Gastrocnemius medialis (tissue), 4 donors: ENCODE measurements around the gene POMT2. TPM values are rescaled to one million over a fixed set of nuclear protein-coding genes. Genes with fewer than 3 reads are reported as not detected.

ENCODE experiments used
- ATAC-seq, 2 donors: fragments of 150-250 bp; one replicate each; pipeline ENCODE4 v1.9.1; 2016
- DNase-seq, 2 donors: peaks; one replicate each; pipeline ENCODE4 v3.0.0-alpha.2; 2019
- H3K27ac ChIP-seq, 4 donors: fragments of 200-600 bp; sonication (generic); 1 replicate in 1 of 4; 2 replicates in 3 of 4; pipeline ENCODE4 v1.5.1; 2016 to 2018; ENCODE audit warnings: mild to moderate bottlenecking in 2 of 4, moderate library complexity in 1 of 4
- H3K27me3 ChIP-seq, 3 donors: fragments of 200-600 bp; sonication (generic) in 2 of 3; 1 replicate in 1 of 3; 2 replicates in 2 of 3; pipeline versions ENCODE4 v1.5.1 to v1.6.0; 2016 to 2019; ENCODE audit warnings: mild to moderate bottlenecking in 1 of 3, moderate library complexity in 1 of 3
- H3K36me3 ChIP-seq, 2 donors: fragments of 200-600 bp; sonication (generic) in 1 of 2; one replicate each; pipeline ENCODE4 v1.5.1; 2017 to 2018
- H3K4me1 ChIP-seq, 2 donors: fragments of 200-600 bp; sonication (generic) in 1 of 2; one replicate each; pipeline ENCODE4 v1.5.1; 2016 to 2017; ENCODE audit warnings: mild to moderate bottlenecking in 2 of 2
- H3K4me3 ChIP-seq, 4 donors: fragments of 200-600 bp; sonication (generic) in 3 of 4; 1 replicate in 1 of 4; 2 replicates in 3 of 4; pipeline ENCODE4 v1.5.1; 2016 to 2019; ENCODE audit warnings: mild to moderate bottlenecking in 2 of 4
- H3K9me3 ChIP-seq, 3 donors: fragments of 200-600 bp; sonication (generic) in 2 of 3; 1 replicate in 1 of 3; 2 replicates in 2 of 3; pipeline ENCODE4 v1.5.1; 2016 to 2019
- POLR2A ChIP-seq, 2 donors: fragments of 450-650 bp; IDR thresholded peaks; one replicate each; pipeline ENCODE4 v1.6.1; 2017; ENCODE audit warnings: antibody characterized with exemption in 2 of 2, mild to moderate bottlenecking in 2 of 2, moderate library complexity in 2 of 2
- in situ Hi-C, 4 donors: fragments of 200-750 bp; cut with MboI; loops; one replicate each; pipeline versions ENCODE4 v1.15.0 to v1.8.0; 2017; ENCODE audit warnings: low sequenced_read_pairs in 4 of 4
- intact Hi-C: fragments of 100-400 bp; cut with DNase I; formaldehyde crosslinking; loops from one replicate; pipeline ENCODE4 v1.15.1; 2023; ENCODE audit warnings: low total_unique reads
- total RNA-seq, 4 donors: library from RNA; depleted of rRNA; stranded (reverse); fragments of >200 nt; gene quantifications; one replicate each; pipeline versions ENCODE4 v1.1.0 to v1.2.3, GENCODE V29; 2016
- TF ChIP-seq, protein P1 (sequence below), 5 experiments: fragments of 450-650 bp in 3 of 5; fragments of 200-600 bp in 2 of 5; sonication (generic) in 2 of 5; IDR thresholded peaks in 4 of 5; conservative IDR thresholded peaks in 1 of 5; 1 replicate in 4 of 5; 2 replicates in 1 of 5; pipeline ENCODE4 v1.5.1; 2016 to 2019; ENCODE audit warnings: antibody characterized with exemption in 5 of 5, mild to moderate bottlenecking in 3 of 5, moderate library complexity in 3 of 5

The POMT2 gene
- total RNA-seq, 4 donors from 2014 or later: 27.0 to 33.2 (median 28.9) TPM

DNA sequence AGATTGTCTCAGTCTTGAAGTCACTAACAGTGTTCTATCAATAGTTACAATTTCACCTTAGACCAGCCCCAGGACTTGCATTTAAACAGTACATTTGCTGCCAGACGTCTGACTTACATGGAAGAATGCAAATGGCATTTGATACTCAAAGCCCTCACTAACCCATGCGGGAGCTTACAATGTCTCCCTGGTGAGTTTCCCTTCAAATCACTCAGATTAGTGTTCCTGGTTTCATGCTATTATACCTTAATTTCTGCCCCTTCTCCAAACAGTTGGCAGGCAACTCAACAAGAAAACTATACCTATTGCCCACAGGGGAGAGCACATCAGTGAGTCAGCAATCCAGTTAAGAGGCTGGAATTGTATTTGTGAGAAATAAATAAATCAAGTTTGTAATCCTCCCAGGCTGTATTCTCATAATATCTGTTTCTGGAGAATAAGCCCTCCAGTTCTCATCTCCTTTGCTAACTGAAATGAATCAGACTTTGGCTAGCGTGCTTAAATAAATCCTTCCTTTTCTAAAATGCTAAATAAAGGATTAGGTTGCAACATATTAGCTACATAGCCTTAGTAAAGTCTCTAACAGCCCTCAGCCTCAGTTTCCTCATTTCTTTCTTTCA, 23.8 kb upstream of the POMT2 start:
- Histone ChIP-seq H3K27me3 (no peaks in the 10 kb centered on the region), H3K9me3 (no peaks in the 10 kb centered on the region), H3K27ac (no peak overlapping the region), H3K4me1 (peaks cover 6 to 10% of the 10 kb centered on the region in 2 donors), H3K36me3 (peaks cover 0 to 8% of the 10 kb centered on the region in 2 donors), H3K4me3 (no peak overlapping the region)
- intact Hi-C loops: no loop called here
- TF ChIP-seq, protein P1, sequence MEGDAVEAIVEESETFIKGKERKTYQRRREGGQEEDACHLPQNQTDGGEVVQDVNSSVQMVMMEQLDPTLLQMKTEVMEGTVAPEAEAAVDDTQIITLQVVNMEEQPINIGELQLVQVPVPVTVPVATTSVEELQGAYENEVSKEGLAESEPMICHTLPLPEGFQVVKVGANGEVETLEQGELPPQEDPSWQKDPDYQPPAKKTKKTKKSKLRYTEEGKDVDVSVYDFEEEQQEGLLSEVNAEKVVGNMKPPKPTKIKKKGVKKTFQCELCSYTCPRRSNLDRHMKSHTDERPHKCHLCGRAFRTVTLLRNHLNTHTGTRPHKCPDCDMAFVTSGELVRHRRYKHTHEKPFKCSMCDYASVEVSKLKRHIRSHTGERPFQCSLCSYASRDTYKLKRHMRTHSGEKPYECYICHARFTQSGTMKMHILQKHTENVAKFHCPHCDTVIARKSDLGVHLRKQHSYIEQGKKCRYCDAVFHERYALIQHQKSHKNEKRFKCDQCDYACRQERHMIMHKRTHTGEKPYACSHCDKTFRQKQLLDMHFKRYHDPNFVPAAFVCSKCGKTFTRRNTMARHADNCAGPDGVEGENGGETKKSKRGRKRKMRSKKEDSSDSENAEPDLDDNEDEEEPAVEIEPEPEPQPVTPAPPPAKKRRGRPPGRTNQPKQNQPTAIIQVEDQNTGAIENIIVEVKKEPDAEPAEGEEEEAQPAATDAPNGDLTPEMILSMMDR (IDR thresholded peaks at IDR 0.05 in 4 of 5, conservative IDR thresholded peaks at IDR 0.05 in 1 of 5): no peak
- TF ChIP-seq POLR2A (IDR thresholded peaks at IDR 0.05): no peak
- ATAC-seq: no peak
- in situ Hi-C loops: no loop called here
- no peak for DNase-seq

- in situ Hi-C loops (no loop called here), intact Hi-C loops (no loop called here)
- DNase-seq (no peak), ATAC-seq (no peak)
- H3K9me3 ChIP-seq: no peaks in the 10 kb centered on the region
- TF ChIP-seq POLR2A (IDR thresholded peaks at IDR 0.05): no peak
- TF ChIP-seq, protein P1 (IDR thresholded peaks at IDR 0.05 in 4 of 5, conservative IDR thresholded peaks at IDR 0.05 in 1 of 5): no peak
- no peak overlapping the region for H3K4me3 ChIP-seq
- H3K27ac ChIP-seq: no peak overlapping the region
- peaks cover 0 to 8% of the 10 kb centered on the region in 2 donors for H3K36me3 ChIP-seq
- peaks cover 6 to 10% of the 10 kb centered on the region in 2 donors for H3K4me1 ChIP-seq
- no peaks in the 10 kb centered on the region for H3K27me3 ChIP-seq
Measured at GRCh38 chr14:77343662-77344061, 23.0 kb upstream of the POMT2 start.

DNA sequence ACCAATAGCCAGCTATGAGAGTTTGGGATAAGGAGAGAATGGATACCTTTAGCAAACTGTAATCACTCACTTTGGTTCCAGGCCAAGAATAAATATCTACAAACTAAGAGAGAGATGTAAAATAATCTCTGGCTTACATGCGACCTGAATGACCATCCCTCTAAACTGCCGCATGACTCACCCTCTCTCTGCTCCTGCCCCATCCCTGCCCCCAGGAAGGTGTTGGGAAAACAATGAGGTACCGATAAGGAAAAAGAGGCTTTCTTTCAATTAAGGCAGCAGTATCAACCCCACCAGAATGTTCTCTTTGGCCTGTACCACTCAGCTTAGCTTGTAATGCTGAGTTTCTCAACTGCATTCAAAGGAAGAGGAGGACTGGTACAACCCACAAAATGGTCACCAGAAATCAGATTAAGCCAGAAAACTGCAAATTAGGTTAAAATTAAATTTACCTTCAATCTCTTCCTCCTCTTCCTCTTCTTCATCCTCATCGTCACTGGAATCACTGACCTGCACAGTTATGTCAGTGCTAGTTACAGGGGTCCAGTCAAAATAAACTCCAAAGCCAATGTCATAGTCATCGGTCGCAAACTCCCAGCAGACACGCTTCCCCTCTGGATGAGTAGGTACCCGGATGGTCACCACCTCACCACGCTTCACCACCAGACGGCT, 22.2 kb upstream of the POMT2 start:
- Histone ChIP-seq H3K27ac (no peak overlapping the region), H3K27me3 (no peaks in the 10 kb centered on the region), H3K36me3 (peaks cover 0 to 8% of the 10 kb centered on the region in 2 donors), H3K4me1 (peaks cover 6 to 10% of the 10 kb centered on the region in 2 donors), H3K9me3 (no peaks in the 10 kb centered on the region), H3K4me3 (no peak overlapping the region)
- no peak for ATAC-seq
- in situ Hi-C loops (no loop called here), intact Hi-C loops (no loop called here)
- TF ChIP-seq POLR2A (IDR thresholded peaks at IDR 0.05): no peak
- TF ChIP-seq, protein P1 (IDR thresholded peaks at IDR 0.05 in 4 of 5, conservative IDR thresholded peaks at IDR 0.05 in 1 of 5): no peak
- no peak for DNase-seq

- H3K27ac ChIP-seq: no peak overlapping the region
- H3K27me3 ChIP-seq: no peaks in the 10 kb centered on the region
- no peak for ATAC-seq
- no peaks in the 10 kb centered on the region for H3K9me3 ChIP-seq
- intact Hi-C loops (no loop called here), in situ Hi-C loops (no loop called here)
- H3K4me3 ChIP-seq: no peak overlapping the region
- peaks cover 6 to 10% of the 10 kb centered on the region in 2 donors for H3K4me1 ChIP-seq
- TF ChIP-seq, protein P1 (IDR thresholded peaks at IDR 0.05 in 4 of 5, conservative IDR thresholded peaks at IDR 0.05 in 1 of 5): no peak
- no peak for TF ChIP-seq POLR2A (IDR thresholded peaks at IDR 0.05)
- no peak for DNase-seq
- H3K36me3 ChIP-seq: peaks cover 0 to 8% of the 10 kb centered on the region in 2 donors
Measured at GRCh38 chr14:77340389-77340788, 19.7 kb upstream of the POMT2 start.
